Peyer's patch (tissue), 4 donors: ENCODE results near the gene PDCD1LG2.

Source experiments
- POLR2A ChIP-seq, 2 donors: fragments of 450-650 bp; IDR thresholded peaks; one replicate each; pipeline ENCODE4 v1.5.1; 2017; ENCODE audit warnings: antibody characterized with exemption in 2 of 2, mild to moderate bottlenecking in 2 of 2, moderate library complexity in 2 of 2
- TF ChIP-seq, protein P1 (sequence below), 6 experiments: fragments of 450-650 bp in 4 of 6; fragments of 200-600 bp in 2 of 6; sonication (generic) in 1 of 6; IDR thresholded peaks; one replicate each; pipeline ENCODE4 v1.5.1; 2017 to 2019; ENCODE audit warnings: antibody characterized with exemption in 6 of 6, mild to moderate bottlenecking in 3 of 6, moderate library complexity in 1 of 6

DNA sequence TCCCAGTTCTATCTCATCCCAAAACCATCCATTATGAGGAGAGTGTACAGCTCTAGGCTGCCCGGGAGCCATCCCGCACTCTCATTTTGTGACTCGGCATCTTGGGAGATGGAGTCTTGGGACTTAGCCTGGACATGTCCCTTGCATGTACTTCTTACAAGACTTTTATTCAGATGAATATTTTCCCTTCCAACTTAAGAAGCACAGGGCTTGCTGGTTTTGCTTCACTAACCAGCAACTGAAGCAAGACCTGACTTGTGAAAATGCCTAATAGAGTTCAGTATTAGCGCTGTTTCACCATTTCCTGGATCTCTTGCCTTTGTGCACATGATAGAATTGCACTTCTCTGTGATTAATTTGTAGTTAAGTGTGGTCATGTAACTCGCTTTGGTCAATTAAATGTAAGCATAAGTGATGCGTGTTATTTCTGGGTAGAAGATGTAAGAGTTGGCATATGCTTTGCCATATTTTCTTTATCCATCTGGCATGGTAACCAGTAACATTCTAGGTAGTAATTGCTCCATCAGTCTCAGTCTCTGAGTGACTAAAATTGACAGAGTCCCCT lies 55.8 kb downstream of the PDCD1LG2 start:
- TF ChIP-seq, protein P1, sequence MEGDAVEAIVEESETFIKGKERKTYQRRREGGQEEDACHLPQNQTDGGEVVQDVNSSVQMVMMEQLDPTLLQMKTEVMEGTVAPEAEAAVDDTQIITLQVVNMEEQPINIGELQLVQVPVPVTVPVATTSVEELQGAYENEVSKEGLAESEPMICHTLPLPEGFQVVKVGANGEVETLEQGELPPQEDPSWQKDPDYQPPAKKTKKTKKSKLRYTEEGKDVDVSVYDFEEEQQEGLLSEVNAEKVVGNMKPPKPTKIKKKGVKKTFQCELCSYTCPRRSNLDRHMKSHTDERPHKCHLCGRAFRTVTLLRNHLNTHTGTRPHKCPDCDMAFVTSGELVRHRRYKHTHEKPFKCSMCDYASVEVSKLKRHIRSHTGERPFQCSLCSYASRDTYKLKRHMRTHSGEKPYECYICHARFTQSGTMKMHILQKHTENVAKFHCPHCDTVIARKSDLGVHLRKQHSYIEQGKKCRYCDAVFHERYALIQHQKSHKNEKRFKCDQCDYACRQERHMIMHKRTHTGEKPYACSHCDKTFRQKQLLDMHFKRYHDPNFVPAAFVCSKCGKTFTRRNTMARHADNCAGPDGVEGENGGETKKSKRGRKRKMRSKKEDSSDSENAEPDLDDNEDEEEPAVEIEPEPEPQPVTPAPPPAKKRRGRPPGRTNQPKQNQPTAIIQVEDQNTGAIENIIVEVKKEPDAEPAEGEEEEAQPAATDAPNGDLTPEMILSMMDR (IDR thresholded peaks at IDR 0.05) = no peak
- no peak for TF ChIP-seq POLR2A (IDR thresholded peaks at IDR 0.05)
